GM21786 (cell line): ENCODE data around the gene ING4.
A peak's percentile ranks its signal among the peaks of the same experiment; 100 is the strongest.
"Not testable (repeated sequence)": the region's sequence is repeated elsewhere in the genome, so short reads cannot be mapped to it uniquely, and the experiment has no call there.

Experiments
- ATAC-seq: cut with Tn5 transposase; IDR thresholded peaks from one replicate; pipeline ENCODE4 v1.9.1; 2021; ENCODE audit not compliant: unreplicated experiment

Gene ING4

DNA sequence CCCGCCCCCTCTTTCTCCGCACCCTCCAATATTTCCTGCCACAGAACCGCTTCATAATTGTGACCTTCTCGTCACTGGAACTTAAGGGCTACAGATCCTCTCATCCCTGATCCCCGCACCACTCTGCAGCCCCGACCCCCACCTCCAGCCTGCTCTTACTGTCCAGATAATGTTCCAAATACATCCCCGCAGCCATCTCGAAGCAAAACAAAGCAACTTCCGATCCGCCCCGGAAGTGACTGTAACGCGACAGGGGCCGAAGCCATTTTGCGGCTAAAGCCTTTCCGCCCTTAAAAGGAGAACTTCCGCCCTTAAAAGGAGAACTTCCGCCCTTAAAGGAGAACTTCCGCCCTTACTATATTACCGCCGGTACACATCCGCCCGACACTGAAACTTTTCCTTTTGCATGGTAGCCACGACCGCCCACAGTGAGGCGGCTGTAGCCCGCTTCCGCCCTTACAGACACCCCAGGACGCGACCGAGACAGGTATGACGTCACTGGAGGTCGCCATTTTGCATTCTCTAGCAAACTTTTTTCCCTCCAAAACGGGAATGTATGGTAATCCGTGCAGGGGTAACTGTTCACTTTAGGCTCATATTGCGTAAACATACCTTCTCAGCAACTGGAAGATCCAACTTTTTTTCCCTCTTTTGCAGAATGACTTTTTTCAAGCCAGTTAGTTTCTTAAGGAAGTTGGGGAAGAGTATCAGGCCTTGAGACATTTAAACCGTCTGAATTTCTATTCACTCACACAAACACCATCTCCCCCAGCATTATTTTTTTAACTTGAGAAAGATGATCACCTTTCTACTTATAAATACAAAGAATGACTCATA, at the start of gene ING4:
TSS of gene ING4 (minus strand) at position 214 of the 837 bp plus-strand sequence. CDS start at position 196, 18 bp downstream.
- peak; percentile 99 for ATAC-seq

DNA sequence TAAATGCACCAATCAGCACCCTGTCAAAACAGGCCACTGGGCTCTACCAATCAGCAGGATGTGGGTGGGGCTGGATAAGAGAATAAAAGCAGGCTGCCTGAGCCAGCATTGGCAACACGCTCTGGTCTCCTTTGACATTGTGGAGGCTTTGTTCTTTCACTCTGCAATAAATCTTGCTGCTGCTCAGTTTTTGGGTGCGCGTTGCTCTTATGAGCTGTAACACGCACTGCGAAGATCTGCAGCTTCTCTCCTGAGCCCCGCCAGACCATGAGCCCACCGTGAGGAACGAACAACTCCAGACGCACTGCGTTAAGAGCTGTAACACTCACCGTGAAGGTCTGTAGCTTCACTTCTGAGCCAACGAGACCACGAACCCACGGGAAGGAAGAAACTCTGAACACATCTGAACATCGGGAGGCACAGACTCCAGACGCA, 46.1 kb upstream of the ING4 start:
- no peak for ATAC-seq

DNA sequence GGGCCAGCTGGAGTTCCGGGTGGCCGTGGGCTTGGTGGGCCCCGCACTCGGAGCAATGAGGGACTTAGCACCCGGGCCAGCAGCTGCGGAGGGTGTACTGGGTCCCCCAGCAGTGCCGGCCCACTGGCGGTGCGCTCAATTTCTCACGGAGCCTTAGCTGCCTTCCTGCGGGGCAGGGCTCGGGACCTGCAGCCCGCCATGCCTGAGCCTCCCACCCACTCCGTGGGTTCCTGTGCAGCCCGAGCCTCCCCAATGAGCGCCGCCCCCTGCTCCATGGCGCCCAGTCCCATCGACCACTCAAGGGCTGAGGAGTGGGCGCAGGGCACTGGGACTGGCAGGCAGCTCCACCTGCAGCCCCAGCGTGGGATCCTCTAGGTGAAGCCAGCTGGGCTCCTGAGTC, 45.4 kb upstream of the ING4 start:
- not testable (repeated sequence) for ATAC-seq

DNA sequence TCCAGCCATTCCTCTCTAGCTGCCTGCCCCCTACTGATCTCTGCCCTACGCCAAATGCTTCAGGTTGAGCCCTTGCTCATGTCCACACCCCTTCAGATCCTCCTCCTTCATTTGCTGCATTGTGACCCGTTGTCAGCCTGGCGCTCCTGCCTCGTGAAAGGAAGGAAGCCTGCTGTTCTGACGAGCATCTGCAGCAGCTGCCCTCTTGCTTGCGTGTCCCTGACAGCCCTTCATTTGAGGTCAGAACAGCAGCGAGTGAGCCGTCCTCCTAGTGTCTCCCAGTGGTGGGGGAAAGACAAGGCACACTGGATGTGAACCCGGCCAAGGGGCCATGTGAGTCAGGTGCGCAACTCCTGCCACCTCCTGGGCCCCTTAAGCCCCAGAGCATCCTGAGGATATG, 40.7 kb upstream of the ING4 start:
- no peak for ATAC-seq

DNA sequence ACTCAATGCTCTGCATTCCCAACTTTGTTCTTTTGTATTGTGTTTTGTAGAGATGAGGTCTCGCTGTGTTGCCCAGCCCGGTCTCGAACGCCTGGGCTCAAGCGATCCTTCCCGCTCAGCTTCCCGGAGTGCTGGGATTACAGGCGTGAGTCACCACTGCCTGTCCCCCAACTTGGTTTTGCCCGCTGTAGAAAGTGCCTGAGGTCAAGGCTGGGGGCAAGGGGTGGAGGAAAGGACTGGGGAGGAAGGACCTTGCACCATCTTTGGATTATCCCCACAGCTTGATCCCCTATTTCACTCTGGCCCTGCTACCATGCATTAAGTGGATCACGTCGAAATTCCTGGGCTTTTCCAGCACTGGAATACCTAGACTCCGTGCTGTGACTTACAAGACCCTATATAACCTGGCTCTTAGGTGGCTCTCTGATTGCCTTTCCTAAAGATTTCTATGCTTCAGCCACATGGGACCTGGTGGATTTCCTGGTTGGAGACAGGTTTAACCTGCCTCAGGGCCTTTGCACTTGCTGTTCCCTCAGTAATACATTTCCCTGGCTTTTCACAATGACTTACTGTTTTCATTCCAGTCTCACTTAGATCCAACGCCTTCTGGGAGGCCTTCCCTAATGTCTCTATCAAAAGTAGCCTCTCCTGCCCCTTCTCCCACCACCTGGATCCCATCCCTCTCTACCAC, 38.3 kb upstream of the ING4 start:
- ATAC-seq = no peak

DNA sequence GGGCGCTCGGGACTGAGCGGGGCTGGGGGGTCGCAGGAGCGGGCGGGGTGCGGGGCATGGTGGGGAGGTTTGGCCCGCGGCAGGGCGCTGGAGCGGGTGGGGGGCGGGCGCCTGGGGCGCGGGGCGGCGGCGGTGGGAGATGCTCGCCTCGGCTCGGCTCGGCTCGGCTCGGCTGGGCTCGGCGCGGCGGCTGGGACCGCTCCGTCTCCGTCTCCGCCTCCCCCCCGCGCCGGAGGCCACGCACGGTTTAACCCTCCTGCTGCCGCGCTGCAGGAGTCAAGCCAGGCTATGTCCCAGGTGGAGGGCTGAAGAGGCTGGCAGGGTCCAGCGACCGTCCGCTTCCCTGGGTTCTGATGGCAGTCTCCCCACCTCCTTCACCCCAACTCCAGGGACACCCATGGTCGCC, 37.7 kb upstream of the ING4 start, which contains the start of gene PIANP:
TSS of gene PIANP (minus strand) at position 170 of the 406 bp plus-strand sequence. CDS start 2,754 bp downstream, outside the sequence.
- ATAC-seq = no peak

DNA sequence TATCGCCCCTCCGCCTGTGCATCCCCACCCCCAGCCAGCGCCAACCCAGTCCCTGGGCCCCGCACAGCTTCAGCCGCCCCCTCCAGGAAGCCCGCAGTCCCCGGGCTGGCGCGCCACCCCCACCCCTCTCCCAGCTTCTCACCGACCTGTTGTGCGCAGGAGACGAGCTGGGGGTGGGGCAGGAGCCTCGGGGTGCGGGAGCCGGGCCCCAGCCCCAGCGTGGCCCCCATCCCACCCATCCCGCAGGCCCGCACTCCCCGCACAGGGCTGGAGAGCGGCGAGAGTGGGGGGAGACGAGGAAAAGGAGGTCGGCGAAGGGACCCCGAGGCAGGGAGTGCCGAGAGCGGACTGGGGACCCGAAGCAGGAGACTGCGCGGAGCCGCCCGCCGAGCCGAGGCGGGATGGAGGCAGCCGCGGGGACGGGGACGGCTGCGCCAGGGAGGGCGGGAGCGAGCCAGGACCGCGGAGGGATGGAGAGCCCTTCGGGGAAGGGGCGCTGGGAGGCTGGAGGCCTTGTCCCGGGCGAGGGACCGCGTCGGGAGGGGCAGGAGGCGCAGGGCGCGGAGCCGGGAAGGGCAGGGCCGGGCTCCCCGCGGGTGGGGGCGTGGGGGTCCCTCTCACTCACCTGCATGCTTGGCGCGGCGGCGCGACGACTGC, 37.2 kb upstream of the ING4 start:
- ATAC-seq = no peak

DNA sequence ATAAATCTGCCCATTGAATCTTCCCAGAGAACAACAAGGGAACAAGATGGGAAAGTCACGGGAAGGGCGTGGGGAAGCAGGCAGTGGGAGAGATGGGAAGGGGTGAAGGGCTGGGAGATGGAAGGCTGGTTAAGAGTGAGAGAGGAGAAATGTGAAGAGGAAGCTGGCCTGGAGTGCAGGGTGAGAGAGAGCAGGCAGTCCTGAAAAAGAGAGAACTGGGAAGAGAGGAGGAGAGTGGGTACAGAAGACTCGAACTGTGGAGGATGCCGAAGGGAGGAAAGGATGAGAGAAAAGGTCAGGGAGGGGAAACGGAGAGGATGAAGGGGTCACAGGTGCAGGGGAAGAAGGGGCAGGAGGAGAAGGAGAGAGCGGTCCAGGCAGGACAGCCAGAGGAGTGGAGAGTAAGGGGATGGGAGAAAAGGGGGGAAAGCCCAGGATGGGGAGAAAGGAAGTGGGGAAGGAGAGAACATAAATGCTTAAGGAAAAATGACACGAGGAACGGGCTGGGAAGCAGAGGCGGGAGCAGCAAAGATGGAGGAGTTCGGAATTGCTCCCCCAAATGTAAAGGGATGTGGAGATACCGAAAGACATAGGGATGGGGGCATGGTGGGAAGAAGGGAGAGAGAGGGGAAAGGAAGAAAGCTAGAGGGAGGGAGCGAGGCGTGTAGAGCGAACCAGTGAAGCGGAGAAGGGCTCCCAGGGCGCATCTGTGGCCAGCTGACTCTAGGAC, 36.5 kb upstream of the ING4 start:
- ATAC-seq = no peak

DNA sequence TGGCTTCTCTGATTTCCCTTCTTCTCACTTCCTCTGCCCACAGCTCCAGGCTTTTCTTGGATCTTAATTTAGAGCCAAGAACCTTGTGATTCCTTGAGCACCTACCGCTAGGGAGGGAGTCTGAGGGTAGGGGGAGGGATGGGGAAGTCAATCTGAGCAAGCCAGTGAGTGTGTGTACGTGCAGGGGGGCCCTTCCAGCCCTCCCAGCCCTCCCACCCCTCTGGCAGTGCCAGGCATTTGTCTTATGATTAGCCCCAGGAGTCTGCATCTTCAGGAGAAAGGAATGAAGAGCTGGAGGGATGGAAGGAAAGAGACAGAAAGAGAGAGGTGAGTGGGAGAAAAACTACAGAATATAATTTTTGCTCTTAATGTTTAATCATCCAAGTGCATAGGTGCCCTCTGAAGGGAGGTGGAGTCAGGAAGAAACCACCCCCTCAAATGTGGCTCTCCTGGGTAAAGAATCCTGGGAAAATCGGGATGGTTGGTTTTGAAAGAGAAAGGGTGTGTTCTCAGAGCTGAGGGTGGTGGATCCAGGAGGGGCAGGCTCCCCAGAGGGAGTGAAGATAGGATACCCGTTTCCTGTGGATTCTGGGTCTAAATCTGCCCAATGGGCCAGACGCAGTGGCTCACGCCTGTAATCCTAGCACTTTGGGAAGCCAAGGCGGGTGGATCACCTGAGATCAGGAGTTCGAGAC, 35.6 kb upstream of the ING4 start:
- no peak for ATAC-seq

DNA sequence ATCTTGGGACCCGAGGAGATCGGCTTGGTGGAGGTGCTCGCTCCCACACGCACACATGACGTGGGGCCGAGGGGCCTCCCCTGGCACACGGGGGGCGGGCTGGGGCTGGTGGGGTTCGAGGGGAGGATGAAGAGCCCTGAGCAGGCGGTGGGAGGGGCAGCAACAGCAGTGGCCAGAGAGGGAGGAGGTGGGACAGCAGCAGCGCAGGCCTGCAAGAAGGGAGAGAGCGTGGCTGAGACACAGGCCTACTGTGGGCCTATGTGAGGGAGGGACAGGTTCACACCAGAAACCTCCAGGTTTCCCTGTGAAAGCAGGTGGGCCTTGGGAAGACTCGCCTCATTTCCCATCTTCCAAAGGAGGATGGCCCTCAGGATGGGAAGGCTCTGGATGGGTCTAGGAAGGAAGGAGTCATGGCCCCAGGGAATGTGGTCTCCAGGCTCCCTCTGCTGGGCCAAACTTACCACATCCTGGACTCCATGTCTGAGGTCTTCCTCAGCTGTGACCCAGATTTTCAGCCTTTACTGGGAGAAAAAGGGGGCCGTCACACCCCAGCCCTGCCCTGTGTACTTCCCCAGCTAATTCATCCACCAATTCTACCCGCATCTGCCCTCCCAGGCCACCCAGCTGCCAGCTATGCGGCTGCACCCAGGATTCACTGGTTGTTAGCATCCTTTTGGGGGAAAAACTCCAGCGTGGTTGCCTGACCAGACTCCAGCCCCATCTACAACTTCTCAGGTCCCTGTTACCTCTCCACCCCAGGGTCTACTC, 34.8 kb upstream of the ING4 start:
- ATAC-seq = no peak

DNA sequence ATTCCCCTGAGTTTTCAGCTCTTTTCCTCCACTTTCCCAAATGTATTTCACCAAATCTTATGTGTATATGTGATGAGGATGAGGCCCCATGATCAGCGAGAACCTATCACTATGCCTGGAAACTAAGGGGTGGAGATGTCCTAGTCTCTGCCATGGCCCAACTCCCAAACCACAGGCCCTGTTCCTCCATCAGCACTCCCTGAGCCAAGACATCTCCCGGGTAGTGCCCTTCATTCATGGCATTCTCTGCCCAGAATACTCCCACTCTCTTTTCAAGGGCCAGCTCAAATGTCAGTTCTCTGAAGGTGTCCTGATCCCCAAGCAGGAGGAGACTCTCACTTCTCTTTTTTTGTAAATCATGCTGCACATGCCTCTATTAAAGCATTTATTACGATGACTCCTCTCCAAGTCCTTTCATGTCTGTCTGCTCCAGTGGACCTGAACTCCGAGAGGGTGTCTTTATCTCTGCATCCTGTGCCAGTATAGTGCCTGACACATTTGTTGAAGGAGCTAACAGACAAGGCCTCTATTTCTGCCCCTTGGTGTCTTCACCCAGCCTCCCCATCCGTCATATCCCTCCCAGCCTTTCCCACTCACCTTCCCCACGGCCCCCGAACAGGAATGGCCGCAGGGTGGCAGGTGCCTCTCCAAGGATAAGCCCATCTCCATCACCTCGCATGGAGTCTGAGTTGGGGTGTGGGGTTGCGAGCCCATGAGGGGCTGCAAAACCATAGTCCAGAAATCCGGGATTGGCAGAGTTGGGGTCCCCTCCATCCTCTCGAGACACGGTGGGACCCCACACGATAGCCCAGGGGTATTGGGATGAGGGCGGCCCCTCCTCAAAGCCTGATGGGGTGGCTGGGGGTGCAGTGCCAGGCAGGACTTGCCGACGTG, 34.0 kb upstream of the ING4 start:
- ATAC-seq = peak; percentile 59

DNA sequence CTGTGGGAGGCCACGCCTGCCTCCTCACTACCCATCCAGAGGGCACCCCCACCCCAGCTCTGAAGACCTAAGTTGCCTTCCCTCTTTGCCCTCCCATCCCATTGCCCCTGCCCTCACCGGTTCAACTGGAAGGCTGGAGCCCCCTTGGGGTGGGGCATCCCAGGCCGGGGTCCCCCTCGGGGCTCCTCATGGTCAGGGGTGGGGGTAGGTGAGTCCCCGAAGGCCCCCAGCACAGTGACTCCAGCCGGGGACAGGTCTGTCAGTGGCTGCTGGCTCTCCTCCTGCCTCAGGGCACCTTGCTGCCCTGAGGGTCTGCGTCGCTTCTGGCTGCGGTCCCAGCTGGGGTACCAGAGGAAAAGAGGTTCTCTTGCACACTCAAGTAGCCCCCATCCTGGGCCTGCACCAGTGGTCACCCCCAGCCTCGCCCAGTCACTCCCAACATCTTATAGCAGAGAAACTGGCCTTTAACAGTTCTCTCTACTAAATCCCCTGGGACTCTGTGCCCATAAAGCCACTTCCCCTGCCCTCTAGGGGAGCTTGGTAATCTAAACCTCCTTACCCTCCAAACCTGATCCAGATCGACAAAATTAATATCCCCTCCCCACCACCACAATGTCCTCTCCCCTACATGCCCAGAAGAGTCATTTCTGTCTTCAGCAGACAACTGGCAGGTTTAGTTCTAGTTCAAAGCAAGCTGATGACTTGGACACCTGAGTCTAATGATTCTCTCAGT, 32.6 kb upstream of the ING4 start:
- no peak for ATAC-seq

DNA sequence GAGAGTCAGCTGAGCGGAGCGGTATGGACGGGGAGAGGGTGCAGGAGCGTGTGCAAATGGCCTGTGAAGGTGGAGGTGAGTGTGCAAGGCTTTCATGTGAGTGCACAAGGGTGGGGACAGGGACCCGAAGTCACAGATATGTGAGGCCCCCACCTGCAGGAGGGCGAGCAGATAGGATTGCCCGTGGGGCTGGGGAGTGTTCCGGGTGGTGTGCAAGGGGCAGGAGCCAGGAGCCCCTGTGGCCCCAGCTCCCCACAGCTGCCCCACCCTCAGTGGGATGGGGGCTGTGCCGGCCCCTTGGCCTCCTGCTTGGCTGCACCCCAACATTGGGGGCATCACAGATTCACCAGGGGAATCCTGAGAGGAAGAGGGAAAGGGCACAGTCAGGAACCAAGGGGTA, 31.8 kb upstream of the ING4 start:
- no peak for ATAC-seq

DNA sequence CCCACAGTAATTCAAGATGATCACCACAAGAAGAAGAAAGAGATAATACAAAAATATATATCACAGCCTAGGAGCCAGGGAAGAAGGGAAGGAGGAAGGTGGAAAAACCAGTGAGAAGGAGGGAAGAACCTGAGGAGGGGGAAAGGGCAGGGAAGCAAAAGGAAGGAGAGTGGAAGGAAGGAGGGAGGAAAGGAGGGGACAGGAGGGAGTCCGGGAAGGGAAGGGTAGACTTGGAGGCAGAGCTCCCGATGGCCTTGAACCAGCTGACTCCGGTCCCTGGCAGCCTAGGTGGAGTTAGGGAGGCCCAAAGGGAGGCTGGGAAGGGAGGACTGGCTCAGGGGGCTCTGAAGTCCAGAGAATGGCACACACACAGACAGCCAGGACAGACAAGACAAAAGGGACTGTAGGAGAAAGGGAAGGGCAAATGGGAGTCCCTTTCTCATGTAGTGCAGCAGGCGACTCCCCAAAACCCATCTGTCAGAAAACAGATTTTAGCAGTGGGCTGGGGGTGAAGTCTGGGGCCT, 31.0 kb upstream of the ING4 start:
- no peak for ATAC-seq

DNA sequence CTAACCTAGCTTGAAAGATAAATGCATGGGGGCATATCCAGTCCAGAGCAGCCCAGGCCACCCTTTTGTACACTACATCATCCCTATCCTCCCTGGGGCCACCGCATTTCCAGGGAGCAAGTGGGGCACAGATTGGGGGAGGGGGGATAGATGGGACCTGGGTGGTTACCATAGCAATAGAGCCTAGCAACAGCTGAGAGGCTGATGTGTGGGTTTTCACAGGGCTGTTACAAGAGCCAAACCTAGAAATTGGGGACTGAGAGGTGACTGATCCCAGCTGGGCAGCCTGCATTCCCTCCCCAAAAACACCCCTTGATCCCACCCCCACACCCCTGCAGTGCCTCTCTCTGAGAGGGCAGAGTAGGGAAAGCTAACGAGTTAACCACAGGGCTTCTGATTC, 30.0 kb upstream of the ING4 start:
- ATAC-seq = no peak

DNA sequence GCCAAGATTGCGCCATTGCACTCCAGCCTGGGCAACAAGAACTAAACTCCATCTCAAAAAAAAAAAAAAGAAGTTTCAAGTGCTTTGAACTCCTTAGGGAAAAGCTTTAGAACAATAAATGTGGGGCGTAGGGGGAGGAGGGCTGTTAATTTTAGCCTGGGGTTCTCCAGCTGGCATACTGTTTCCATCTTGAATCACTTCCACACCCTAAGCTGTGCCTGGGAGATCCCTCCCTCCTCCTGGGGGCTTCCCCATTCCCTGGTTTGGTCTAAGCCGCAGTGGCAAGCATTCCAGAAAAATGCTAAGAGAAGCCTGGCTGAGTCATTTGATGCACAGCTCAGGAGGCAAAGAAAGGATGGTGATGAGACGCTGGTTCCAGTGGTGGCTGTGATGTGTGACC, 28.6 kb upstream of the ING4 start:
- ATAC-seq = no peak

DNA sequence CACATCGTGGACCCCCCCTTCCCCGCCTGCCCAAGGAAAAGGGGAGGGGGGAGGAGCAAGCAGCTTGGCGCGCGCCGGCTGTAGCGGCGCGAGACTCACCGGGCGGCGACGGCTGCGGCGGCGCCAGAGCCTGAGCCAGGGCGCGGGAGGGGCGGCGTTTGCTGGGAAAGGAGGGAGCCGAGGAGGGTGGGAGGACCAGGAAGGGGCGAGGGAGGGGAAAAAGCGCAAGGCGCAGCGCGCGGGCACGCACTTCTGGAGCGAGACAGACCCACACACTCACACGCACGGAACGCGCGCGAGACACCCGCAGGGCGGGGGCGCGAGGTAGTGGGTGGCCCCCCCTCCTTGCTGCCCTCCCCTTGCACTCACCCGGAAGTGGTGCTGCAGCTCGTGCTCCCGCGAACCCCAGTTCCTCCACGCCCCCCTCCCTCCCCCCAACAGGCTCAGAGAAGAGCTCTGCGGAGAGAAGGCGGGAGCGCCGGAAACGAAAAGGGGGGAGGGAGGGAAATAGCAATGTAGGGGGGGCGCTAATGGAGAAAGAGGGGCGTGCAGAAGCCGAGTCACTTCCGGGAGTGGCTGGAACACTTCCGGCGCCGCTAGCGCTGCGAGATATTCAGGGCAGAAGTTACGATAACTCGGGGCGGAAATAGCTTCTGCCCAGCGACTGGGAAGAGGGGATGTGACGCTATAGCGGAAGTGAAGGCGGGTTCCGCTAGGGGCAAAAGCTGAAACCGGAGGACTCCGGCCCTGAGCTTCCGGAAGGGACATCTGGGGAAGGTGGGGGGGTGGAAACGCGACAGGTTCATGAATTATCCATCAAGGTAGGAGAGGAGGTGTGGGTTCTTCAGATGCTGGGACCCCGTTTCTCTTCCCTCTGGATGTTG, 26.3 kb upstream of the ING4 start, which contains the start of gene ZNF384:
TSS of gene ZNF384 (minus strand) at position 377 of the 884 bp plus-strand sequence. CDS start 9,855 bp downstream, outside the sequence.
- peak; percentile 84 for ATAC-seq
